SU-DHL-6 (cell line): ENCODE measurements around the gene CAAP1.

Source experiments
- H2AFZ ChIP-seq: fragments of 200-600 bp; sonication (generic); 2 replicates; pipeline ENCODE4 v1.6.1; 2014; ENCODE audit warnings: low read depth, mild to moderate bottlenecking, moderate library complexity, mixed read lengths, antibody characterized with exemption, low read length; ENCODE audit not compliant: severe bottlenecking
- H3F3A ChIP-seq: fragments of 200-600 bp; shearing (Covaris generic); 2 replicates; pipeline ENCODE4 v1.6.0; 2016; ENCODE audit warnings: antibody characterized with exemption, mild to moderate bottlenecking; ENCODE audit not compliant: insufficient read depth
- H3K27ac ChIP-seq: fragments of 200-600 bp; sonication (generic); 2 replicates; pipeline ENCODE4 v1.5.1; 2016; ENCODE audit warnings: low read depth, mild to moderate bottlenecking, low read length, moderate library complexity, mixed read lengths
- H3K27me3 ChIP-seq: fragments of 200-600 bp; sonication (generic), shearing (Covaris generic); 2 replicates; pipeline ENCODE4 v1.6.0; 2014; ENCODE audit warnings: mild to moderate bottlenecking, low read length
- H3K36me3 ChIP-seq: fragments of 200-600 bp; sonication (generic); 2 replicates; pipeline ENCODE4 v1.6.1; 2014; ENCODE audit warnings: mild to moderate bottlenecking, low read length, mixed read lengths
- H3K4me2 ChIP-seq: fragments of 300-600, 200-600 bp; shearing (Covaris generic), sonication (generic); 2 replicates; pipeline ENCODE4 v1.6.0; 2014; ENCODE audit warnings: low read length, low read depth, mild to moderate bottlenecking; ENCODE audit not compliant: poor library complexity, severe bottlenecking
- H3K4me3 ChIP-seq: fragments of 200-600 bp; sonication (generic); 2 replicates; pipeline ENCODE4 v1.5.1; 2014; ENCODE audit warnings: antibody characterized with exemption, low read length, mild to moderate bottlenecking, mixed read lengths; ENCODE audit not compliant: insufficient read depth, poor library complexity, severe bottlenecking
- H3K79me2 ChIP-seq: fragments of 200-600 bp; sonication (generic); 2 replicates; pipeline ENCODE4 v1.6.1; 2014; ENCODE audit warnings: mild to moderate bottlenecking, low read length, moderate library complexity; ENCODE audit not compliant: insufficient read depth
- H3K9ac ChIP-seq: fragments of 200-600 bp; sonication (generic); 2 replicates; pipeline ENCODE4 v1.7.0; 2014; ENCODE audit warnings: mild to moderate bottlenecking, low read length
- H3K9me2 ChIP-seq: fragments of 200-600 bp; sonication (generic); replicated peaks from 2 replicates; pipeline ENCODE4 v1.6.1; 2014; ENCODE audit warnings: low read length; ENCODE audit not compliant: insufficient read depth
- H3K9me3 ChIP-seq: fragments of 200-600 bp; sonication (generic); 2 replicates; pipeline ENCODE4 v1.6.1; 2014; ENCODE audit warnings: low read length, mixed read lengths; ENCODE audit not compliant: insufficient read depth
- H4K20me1 ChIP-seq: fragments of 200-600 bp; sonication (generic); 2 replicates; pipeline ENCODE4 v1.6.1; 2014; ENCODE audit warnings: low read depth, mild to moderate bottlenecking, antibody characterized with exemption, low read length, moderate library complexity, mixed read lengths
- EZH2phosphoT487 ChIP-seq: fragments of 200-600 bp; sonication (generic), shearing (Covaris generic); conservative IDR thresholded peaks from 2 replicates; pipeline ENCODE4 v1.6.1; 2018; ENCODE audit warnings: mild to moderate bottlenecking, antibody characterized with exemption, low read length, moderate library complexity, mixed read lengths
- TF ChIP-seq, protein P1 (sequence below): fragments of 200-600 bp; sonication (generic); IDR thresholded peaks from one replicate; pipeline ENCODE4 v1.5.1; 2017; ENCODE audit warnings: antibody characterized with exemption, mild to moderate bottlenecking, low read length, moderate library complexity; ENCODE audit not compliant: insufficient read depth, poor library complexity, severe bottlenecking

CAAP1 gene

DNA sequence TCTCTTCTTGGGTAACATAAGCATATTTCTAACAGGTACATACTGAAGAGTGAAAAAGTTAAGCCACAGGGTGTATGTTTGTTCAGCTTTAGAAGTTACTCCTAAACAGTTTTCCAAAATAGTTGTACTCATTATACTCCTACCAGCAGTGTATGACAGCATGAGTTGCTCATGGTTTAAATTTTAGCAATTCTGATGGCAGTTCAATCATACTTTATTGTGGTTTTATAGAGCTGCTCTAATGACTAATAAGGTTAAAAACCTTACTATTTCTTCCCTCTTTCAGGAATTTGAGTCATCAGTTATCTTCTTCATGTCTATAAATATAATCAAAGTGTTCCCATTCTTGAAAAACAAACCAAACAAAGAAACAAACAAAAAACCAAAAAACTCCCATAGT lies 81.5 kb downstream of the CAAP1 start:
- no peak overlapping the region for H2AFZ ChIP-seq
- no peaks in the 10 kb centered on the region for H3K36me3 ChIP-seq
- H3K27ac ChIP-seq, result no peak overlapping the region
- H3K27me3 ChIP-seq, result no peaks in the 10 kb centered on the region
- H3F3A ChIP-seq, result no peaks in the 10 kb centered on the region
- TF ChIP-seq, protein P1, sequence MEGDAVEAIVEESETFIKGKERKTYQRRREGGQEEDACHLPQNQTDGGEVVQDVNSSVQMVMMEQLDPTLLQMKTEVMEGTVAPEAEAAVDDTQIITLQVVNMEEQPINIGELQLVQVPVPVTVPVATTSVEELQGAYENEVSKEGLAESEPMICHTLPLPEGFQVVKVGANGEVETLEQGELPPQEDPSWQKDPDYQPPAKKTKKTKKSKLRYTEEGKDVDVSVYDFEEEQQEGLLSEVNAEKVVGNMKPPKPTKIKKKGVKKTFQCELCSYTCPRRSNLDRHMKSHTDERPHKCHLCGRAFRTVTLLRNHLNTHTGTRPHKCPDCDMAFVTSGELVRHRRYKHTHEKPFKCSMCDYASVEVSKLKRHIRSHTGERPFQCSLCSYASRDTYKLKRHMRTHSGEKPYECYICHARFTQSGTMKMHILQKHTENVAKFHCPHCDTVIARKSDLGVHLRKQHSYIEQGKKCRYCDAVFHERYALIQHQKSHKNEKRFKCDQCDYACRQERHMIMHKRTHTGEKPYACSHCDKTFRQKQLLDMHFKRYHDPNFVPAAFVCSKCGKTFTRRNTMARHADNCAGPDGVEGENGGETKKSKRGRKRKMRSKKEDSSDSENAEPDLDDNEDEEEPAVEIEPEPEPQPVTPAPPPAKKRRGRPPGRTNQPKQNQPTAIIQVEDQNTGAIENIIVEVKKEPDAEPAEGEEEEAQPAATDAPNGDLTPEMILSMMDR, result no peak
- TF ChIP-seq EZH2phosphoT487, result no peak
- no peak overlapping the region for H3K4me3 ChIP-seq
- no peak overlapping the region for H3K4me2 ChIP-seq
- H3K79me2 ChIP-seq, result no peaks in the 10 kb centered on the region
- no peak overlapping the region for H3K9ac ChIP-seq
- no peaks in the 10 kb centered on the region for H3K9me2 ChIP-seq
- H3K9me3 ChIP-seq, result no peaks in the 10 kb centered on the region
- no peaks in the 10 kb centered on the region for H4K20me1 ChIP-seq

DNA sequence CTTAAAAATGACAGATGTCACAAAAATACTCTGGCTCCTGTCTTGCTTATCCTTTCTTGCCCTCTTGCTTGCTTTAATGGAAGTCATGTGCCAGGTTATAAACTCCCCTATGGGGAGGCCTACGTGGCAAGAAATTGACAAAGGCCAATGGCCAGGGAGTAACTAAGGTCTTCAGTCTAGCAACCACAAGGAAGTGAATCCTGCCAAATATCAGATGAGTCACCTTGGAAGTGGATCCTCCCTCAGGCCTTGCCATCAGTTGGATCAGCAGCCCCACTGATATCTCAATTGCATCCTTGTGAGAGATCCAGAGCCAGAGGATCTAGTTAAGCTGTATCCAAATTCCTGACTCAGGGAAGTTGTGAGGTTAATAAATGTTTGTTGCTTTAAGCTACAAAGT lies 82.8 kb downstream of the CAAP1 start:
- no peak overlapping the region for H3K9ac ChIP-seq
- H3K27ac ChIP-seq, result no peak overlapping the region
- H3K27me3 ChIP-seq, result no peaks in the 10 kb centered on the region
- no peaks in the 10 kb centered on the region for H4K20me1 ChIP-seq
- H3K4me2 ChIP-seq, result no peak overlapping the region
- no peaks in the 10 kb centered on the region for H3K79me2 ChIP-seq
- H3K4me3 ChIP-seq, result no peak overlapping the region
- TF ChIP-seq, protein P1, result no peak
- no peak for TF ChIP-seq EZH2phosphoT487
- H2AFZ ChIP-seq, result no peak overlapping the region
- H3K9me3 ChIP-seq, result no peaks in the 10 kb centered on the region
- H3K36me3 ChIP-seq, result no peaks in the 10 kb centered on the region
- no peaks in the 10 kb centered on the region for H3K9me2 ChIP-seq
- H3F3A ChIP-seq, result no peaks in the 10 kb centered on the region

GRCh38 chr9:26807161-26807560 lies 85.4 kb downstream of the CAAP1 start:
- Histone ChIP-seq H3K36me3 (no peaks in the 10 kb centered on the region), H3K79me2 (no peaks in the 10 kb centered on the region), H3K9ac (no peak overlapping the region), H3K27ac (no peak overlapping the region), H4K20me1 (no peaks in the 10 kb centered on the region), H3K4me3 (no peak overlapping the region), H3K4me2 (no peak overlapping the region), H2AFZ (no peak overlapping the region), H3K9me2 (no peaks in the 10 kb centered on the region), H3F3A (no peaks in the 10 kb centered on the region), H3K9me3 (no peaks in the 10 kb centered on the region), H3K27me3 (no peaks in the 10 kb centered on the region)
- TF ChIP-seq EZH2phosphoT487, result no peak
- TF ChIP-seq, protein P1, result no peak
